A673 (cell line): ENCODE data around the gene HMGCL. TPM values are rescaled to one million over a fixed set of nuclear protein-coding genes. Genes with fewer than 3 reads are reported as not detected.

Experiments
- BruUV-seq: library from RNA; stranded (reverse); fragments of 400-500 nt; replicated peaks from 2 replicates; lab custom pipeline; 2021; lab: Mats Ljungman, UMichigan
- CTCF ChIA-PET: fragments of 300-600 bp; sonication (Branson Sonifier 250); formaldehyde crosslinking; loops from one replicate; lab custom pipeline; 2022; ENCODE audit warnings: antibody characterized with exemption; lab: Charles Lee
- POLR2A ChIA-PET: fragments of 300-600 bp; sonication (Branson Sonifier 250); formaldehyde crosslinking; loops from one replicate; lab custom pipeline; 2022; ENCODE audit warnings: antibody characterized with exemption; ENCODE audit not compliant: low non-redundant PET; lab: Charles Lee
- DNase-seq: peaks from one replicate; pipeline ENCODE4 v3.0.0-alpha.2; 2015; ENCODE audit warnings: low spot score
- H3K27ac ChIP-seq: fragments of 200-600 bp; sonication (generic); 2 replicates; pipeline ENCODE4 v1.5.1; 2016; ENCODE audit warnings: mixed run types, low read depth, mild to moderate bottlenecking, mixed read lengths, antibody characterized with exemption, low read length; ENCODE audit not compliant: poor library complexity, severe bottlenecking
- H3K27me3 ChIP-seq: fragments of 200-600 bp; sonication (generic); replicated peaks from 2 replicates; pipeline ENCODE4 v1.6.1; 2017; ENCODE audit warnings: mixed run types, low read depth, mild to moderate bottlenecking, mixed read lengths, antibody characterized with exemption, low read length; ENCODE audit not compliant: insufficient read depth, poor library complexity
- H3K36me3 ChIP-seq: fragments of 200-600 bp; sonication (generic); 2 replicates; pipeline ENCODE4 v1.6.1; 2016; ENCODE audit warnings: mixed run types, mild to moderate bottlenecking, mixed read lengths, antibody characterized with exemption, low read length; ENCODE audit not compliant: insufficient read depth, poor library complexity, severe bottlenecking
- H3K4me1 ChIP-seq: fragments of 200-600 bp; sonication (generic); 2 replicates; pipeline ENCODE4 v1.6.1; 2017; ENCODE audit warnings: mixed run types, mild to moderate bottlenecking, mixed read lengths, antibody characterized with exemption, low read length; ENCODE audit not compliant: insufficient read depth, poor library complexity, severe bottlenecking
- H3K4me3 ChIP-seq: fragments of 200-600 bp; sonication (generic); 2 replicates; pipeline ENCODE4 v1.5.1; 2016; ENCODE audit warnings: low read depth, mixed run types, mild to moderate bottlenecking, mixed read lengths, low read length; ENCODE audit not compliant: poor library complexity, severe bottlenecking
- H3K9me3 ChIP-seq: fragments of 200-600 bp; sonication (generic); 2 replicates; pipeline ENCODE4 v1.6.1; 2016; ENCODE audit warnings: mixed run types, low read depth, mild to moderate bottlenecking, mixed read lengths, antibody characterized with exemption, low read length; ENCODE audit not compliant: poor library complexity, severe bottlenecking
- EZH2 ChIP-seq: fragments of 200-600 bp; sonication (generic); IDR thresholded peaks from 2 replicates; pipeline ENCODE4 v1.6.1; 2017; ENCODE audit warnings: borderline replicate concordance, low read depth, mild to moderate bottlenecking, mixed read lengths, antibody characterized with exemption, low read length; ENCODE audit not compliant: poor library complexity, severe bottlenecking
- intact Hi-C: fragments of 100-400 bp; cut with micrococcal nuclease; formaldehyde crosslinking; loops from one replicate; pipeline ENCODE4 v1.10.0; 2022; ENCODE audit not compliant: unreplicated experiment
- total RNA-seq: library from RNA; stranded (reverse); gene quantifications from 2 replicates; pipeline ENCODE4 v1.2.3, GENCODE V29; 2021
- TF ChIP-seq, protein P1 (sequence below): fragments of 300-800, 200-600 bp; sonication (generic); conservative IDR thresholded peaks from 2 replicates; pipeline ENCODE4 v1.5.1; 2017; ENCODE audit warnings: low read depth, mild to moderate bottlenecking, antibody characterized with exemption, low read length, moderate library complexity, mixed read lengths

Gene HMGCL
- total RNA-seq, 1 experiment from 2014 or later, result 13.9 TPM

DNA sequence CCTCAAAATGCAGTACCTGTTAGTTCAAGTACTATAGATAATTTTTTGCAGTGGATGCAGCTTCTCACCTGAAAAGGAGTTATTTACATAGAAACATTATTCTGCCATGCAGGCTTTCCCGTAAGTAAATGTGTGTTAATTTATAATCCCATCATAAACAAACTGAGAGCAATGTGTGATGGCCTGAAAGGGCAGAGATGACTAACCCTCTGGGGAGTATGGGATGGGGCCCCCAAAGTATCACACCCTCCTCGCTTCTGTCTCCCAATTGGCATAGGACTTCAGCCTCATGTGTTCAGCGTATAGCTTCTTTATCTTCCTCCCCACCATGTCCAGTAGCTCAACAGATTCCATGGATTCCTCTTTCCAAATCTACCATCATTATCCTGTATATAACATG is 7.6 kb downstream of the HMGCL start:
- POLR2A ChIA-PET, result no interaction called here
- intact Hi-C loops, result no loop called here

DNA sequence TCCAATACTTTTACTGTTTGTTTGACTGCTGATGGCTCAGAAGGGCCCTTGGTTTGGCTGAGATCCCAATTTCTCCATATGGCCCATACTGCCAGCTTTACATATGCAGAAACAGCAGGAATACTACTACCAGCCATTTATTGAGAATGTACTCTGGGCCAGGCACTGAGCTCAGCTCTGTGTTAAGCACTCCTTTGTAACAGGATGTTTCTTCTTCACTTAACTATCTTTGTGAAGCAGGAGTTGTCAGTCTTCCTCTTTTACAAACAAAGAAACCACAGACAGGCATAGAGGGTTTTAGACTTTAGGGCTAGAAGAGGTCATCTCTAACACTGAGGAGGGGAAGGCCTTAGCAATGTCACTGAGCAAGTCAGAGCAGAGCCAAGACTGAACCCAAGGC is 8.3 kb downstream of the HMGCL start:
- H3K9me3 ChIP-seq, result no peaks in the 10 kb centered on the region
- TF ChIP-seq EZH2, result no peak
- TF ChIP-seq, protein P1, sequence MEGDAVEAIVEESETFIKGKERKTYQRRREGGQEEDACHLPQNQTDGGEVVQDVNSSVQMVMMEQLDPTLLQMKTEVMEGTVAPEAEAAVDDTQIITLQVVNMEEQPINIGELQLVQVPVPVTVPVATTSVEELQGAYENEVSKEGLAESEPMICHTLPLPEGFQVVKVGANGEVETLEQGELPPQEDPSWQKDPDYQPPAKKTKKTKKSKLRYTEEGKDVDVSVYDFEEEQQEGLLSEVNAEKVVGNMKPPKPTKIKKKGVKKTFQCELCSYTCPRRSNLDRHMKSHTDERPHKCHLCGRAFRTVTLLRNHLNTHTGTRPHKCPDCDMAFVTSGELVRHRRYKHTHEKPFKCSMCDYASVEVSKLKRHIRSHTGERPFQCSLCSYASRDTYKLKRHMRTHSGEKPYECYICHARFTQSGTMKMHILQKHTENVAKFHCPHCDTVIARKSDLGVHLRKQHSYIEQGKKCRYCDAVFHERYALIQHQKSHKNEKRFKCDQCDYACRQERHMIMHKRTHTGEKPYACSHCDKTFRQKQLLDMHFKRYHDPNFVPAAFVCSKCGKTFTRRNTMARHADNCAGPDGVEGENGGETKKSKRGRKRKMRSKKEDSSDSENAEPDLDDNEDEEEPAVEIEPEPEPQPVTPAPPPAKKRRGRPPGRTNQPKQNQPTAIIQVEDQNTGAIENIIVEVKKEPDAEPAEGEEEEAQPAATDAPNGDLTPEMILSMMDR, result no peak
- ChIA-PET CTCF (no interaction called here), POLR2A (no interaction called here)
- no peak overlapping the region for H3K4me3 ChIP-seq
- intact Hi-C loops, result no loop called here
- H3K27ac ChIP-seq, result no peak overlapping the region
- no TSS peak for BruUV-seq
- no peaks in the 10 kb centered on the region for H3K36me3 ChIP-seq
- H3K27me3 ChIP-seq, result no peaks in the 10 kb centered on the region
- H3K4me1 ChIP-seq, result no peaks in the 10 kb centered on the region
- DNase-seq, result no peak

More for the DNA sequence above, 7.6 kb downstream of the HMGCL start:
- no peaks in the 10 kb centered on the region for H3K36me3 ChIP-seq
- no peak overlapping the region for H3K4me3 ChIP-seq
- TF ChIP-seq EZH2, result no peak
- TF ChIP-seq, protein P1, result no peak
- H3K27ac ChIP-seq, result no peak overlapping the region
- H3K9me3 ChIP-seq, result no peaks in the 10 kb centered on the region
- H3K4me1 ChIP-seq, result no peaks in the 10 kb centered on the region
- no TSS peak for BruUV-seq
- no peak for DNase-seq
- no peaks in the 10 kb centered on the region for H3K27me3 ChIP-seq
- CTCF ChIA-PET, result no interaction called here

DNA sequence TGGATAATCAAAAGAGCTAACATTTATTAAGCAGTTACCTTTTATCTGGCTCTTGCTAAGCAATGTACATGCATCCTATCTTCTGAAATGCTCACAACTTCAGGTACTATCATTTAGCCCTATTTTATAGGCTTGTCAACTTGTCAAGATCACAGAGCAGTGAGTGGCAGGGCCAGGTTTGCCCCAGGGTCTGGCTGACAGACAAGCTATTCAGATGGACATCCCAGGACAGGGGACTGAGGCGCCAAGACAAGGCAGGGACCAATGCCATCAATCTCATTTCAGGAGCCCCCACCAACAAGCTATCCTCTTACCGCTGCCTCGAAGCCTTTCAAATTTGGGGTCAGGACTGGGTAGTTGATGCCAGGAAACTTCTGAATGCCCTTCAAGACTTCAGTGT is 8.9 kb downstream of the HMGCL start:
- Histone ChIP-seq H3K27ac (no peak overlapping the region), H3K27me3 (no peaks in the 10 kb centered on the region), H3K4me3 (no peak overlapping the region), H3K4me1 (no peaks in the 10 kb centered on the region), H3K9me3 (no peaks in the 10 kb centered on the region), H3K36me3 (no peaks in the 10 kb centered on the region)
- POLR2A ChIA-PET, result no interaction called here
- intact Hi-C loops, result no loop called here
- TF ChIP-seq, protein P1, result no peak
- no peak for TF ChIP-seq EZH2
- no peak for DNase-seq
- BruUV-seq, result no TSS peak
- CTCF ChIA-PET, result no interaction called here
